MV-4-11 (cell line): ENCODE data around the gene MRM2.
A peak's percentile ranks its signal among the peaks of the same experiment; 100 is the strongest.

Source experiments
- DNase-seq: peaks from one replicate; lab custom pipeline; 2025; lab: John Stamatoyannopoulos, UW

MRM2 gene

GRCh38 chr7:2247141-2247995 is 5.4 kb upstream of the MRM2 start:
- no peak for DNase-seq

- DNase-seq: no peak
Measured at GRCh38 chr7:2245883-2246675, 4.1 kb upstream of the MRM2 start.

GRCh38 chr7:2244404-2244995 is 2.5 kb upstream of the MRM2 start:
- DNase-seq: peak; percentile 78

- no peak for DNase-seq
Measured at GRCh38 chr7:2243458-2243857, 1.5 kb upstream of the MRM2 start.

GRCh38 chr7:2242541-2243429 is 780 bp upstream of the MRM2 start:
- DNase-seq: peak; percentile 36

GRCh38 chr7:2239242-2239641 is 2.8 kb downstream of the MRM2 start:
- DNase-seq: no peak

GRCh38 chr7:2237109-2237602 is 4.8 kb downstream of the MRM2 start:
- peak; percentile 99 for DNase-seq

- DNase-seq: no peak
Measured at GRCh38 chr7:2233926-2234325, 8.1 kb downstream of the MRM2 start.

- DNase-seq: peak; percentile 85
Measured at GRCh38 chr7:2232766-2233520, 9.1 kb downstream of the MRM2 start, which contains the start of gene MAD1L1. MAD1L1 (minus strand) TSS chr7:2232945; CDS start chr7:2230133, 2,812 bp downstream.

- no peak for DNase-seq
Measured at GRCh38 chr7:2231992-2232765, 9.8 kb downstream of the MRM2 start.

- DNase-seq: no peak
Measured at GRCh38 chr7:2230882-2231281, 11.1 kb downstream of the MRM2 start.

- no peak for DNase-seq
Measured at GRCh38 chr7:2230226-2230625, 11.8 kb downstream of the MRM2 start.

GRCh38 chr7:2229467-2229866 is 12.5 kb downstream of the MRM2 start:
- no peak for DNase-seq

GRCh38 chr7:2228921-2229320 is 13.1 kb downstream of the MRM2 start:
- DNase-seq: no peak

- no peak for DNase-seq
Measured at GRCh38 chr7:2227699-2228098, 14.3 kb downstream of the MRM2 start.

GRCh38 chr7:2225830-2226229 is 16.2 kb downstream of the MRM2 start:
- DNase-seq: no peak

GRCh38 chr7:2225336-2225735 is 16.7 kb downstream of the MRM2 start:
- no peak for DNase-seq

- DNase-seq: no peak
Measured at GRCh38 chr7:2224934-2225333, 17.1 kb downstream of the MRM2 start.

GRCh38 chr7:2224491-2224928 is 17.5 kb downstream of the MRM2 start:
- DNase-seq: no peak

GRCh38 chr7:2223321-2223720 is 18.7 kb downstream of the MRM2 start:
- no peak for DNase-seq
